Keratinocyte (primary cell): ENCODE data around the gene P3H1. TPM values are rescaled to one million over a fixed set of nuclear protein-coding genes. Genes with fewer than 3 reads are reported as not detected.

ENCODE experiments used
- DNase-seq: peaks from one replicate; pipeline ENCODE4 v3.0.0-alpha.2; 2011; ENCODE audit warnings: low read depth, missing footprints, low spot score
- FAIRE-seq: peaks from 2 replicates; lab custom pipeline; 2011; peaks lifted over from hg19 to GRCh38; lab: Jason Lieb, UNC
- H2AFZ ChIP-seq: 2 replicates; pipeline ENCODE4 v1.6.0; 2012; ENCODE audit warnings: low read length, control low read depth, inconsistent platforms; ENCODE audit not compliant: control insufficient read depth
- H3K27ac ChIP-seq: 2 replicates; pipeline ENCODE4 v1.5.1; 2011; ENCODE audit warnings: low read length; ENCODE audit not compliant: control insufficient read depth, insufficient read depth
- H3K27me3 ChIP-seq: 3 replicates; pipeline ENCODE4 v1.6.0; 2011; ENCODE audit warnings: low read length; ENCODE audit not compliant: control insufficient read depth, insufficient read depth; ENCODE audit errors: extremely low read depth
- H3K36me3 ChIP-seq, 2 experiments: 2 replicates in 1 of 2; 3 replicates in 1 of 2; pipeline ENCODE4 v1.5.1; 2011; ENCODE audit warnings: low read length in 2 of 2, mild to moderate bottlenecking in 1 of 2; ENCODE audit not compliant: control insufficient read depth in 2 of 2, insufficient read depth in 2 of 2; ENCODE audit errors: extremely low read depth in 1 of 2
- H3K4me1 ChIP-seq: 3 replicates; pipeline ENCODE4 v1.5.1; 2011; ENCODE audit warnings: low read length; ENCODE audit not compliant: control insufficient read depth, insufficient read depth; ENCODE audit errors: extremely low read depth
- H3K4me2 ChIP-seq: 3 replicates; pipeline ENCODE4 v1.6.0; 2011; ENCODE audit warnings: low read depth, low read length; ENCODE audit not compliant: control insufficient read depth, insufficient read depth; ENCODE audit errors: extremely low read depth
- H3K4me3 ChIP-seq, 3 experiments: fragments of 200-600 bp in 1 of 3; sonication (generic) in 1 of 3; 2 replicates in 2 of 3; 3 replicates in 1 of 3; pipeline ENCODE4 v1.5.1; 2011 to 2016; ENCODE audit warnings: low read length in 3 of 3, mild to moderate bottlenecking in 3 of 3, control low read depth in 2 of 3, inconsistent platforms in 1 of 3, low read depth in 1 of 3, mixed read lengths in 1 of 3, mixed run types in 1 of 3, moderate library complexity in 1 of 3; ENCODE audit not compliant: control insufficient read depth in 2 of 3, insufficient read depth in 2 of 3; ENCODE audit errors: extremely low read depth in 1 of 3
- H3K79me2 ChIP-seq: 2 replicates; pipeline ENCODE4 v1.6.0; 2012; ENCODE audit warnings: low read length; ENCODE audit not compliant: control insufficient read depth, insufficient read depth
- H3K9ac ChIP-seq: 3 replicates; pipeline ENCODE4 v1.6.0; 2011; ENCODE audit warnings: low read length; ENCODE audit not compliant: control insufficient read depth, insufficient read depth; ENCODE audit errors: extremely low read depth
- H3K9me1 ChIP-seq: 3 replicates; pipeline ENCODE4 v1.6.0; 2011; ENCODE audit warnings: low read length; ENCODE audit not compliant: control insufficient read depth, insufficient read depth; ENCODE audit errors: extremely low read depth
- H3K9me3 ChIP-seq: 2 replicates; pipeline ENCODE4 v1.5.1; 2012; ENCODE audit warnings: low read depth, low read length; ENCODE audit not compliant: control insufficient read depth
- H4K20me1 ChIP-seq: 3 replicates; pipeline ENCODE4 v1.6.0; 2011; ENCODE audit warnings: low read length; ENCODE audit not compliant: control insufficient read depth, insufficient read depth; ENCODE audit errors: extremely low read depth
- CTCF ChIP-seq, 3 experiments: IDR thresholded peaks in 1 of 3; conservative IDR thresholded peaks in 1 of 3; optimal IDR thresholded peaks in 1 of 3; 2 replicates in 2 of 3; 3 replicates in 1 of 3; pipeline versions ENCODE3 to v1.5.1; 2011; ENCODE audit warnings: low read length in 3 of 3, mild to moderate bottlenecking in 3 of 3, moderate library complexity in 2 of 3, control low read depth in 1 of 3, inconsistent platforms in 1 of 3; ENCODE audit not compliant: insufficient read depth in 2 of 3; ENCODE audit errors: extremely low read depth in 1 of 3
- EZH2 ChIP-seq: IDR thresholded peaks from one replicate; pipeline ENCODE4 v1.6.1; 2012; ENCODE audit warnings: inconsistent platforms, mild to moderate bottlenecking, low read length, moderate library complexity
- dilution Hi-C: fragments of 300-500 bp; cut with MboI; formaldehyde crosslinking; loops from one replicate; pipeline ENCODE4 v1.7.0; 2020; ENCODE audit warnings: low sequenced_read_pairs; ENCODE audit not compliant: extremely low pct_ligation_motif_present
- polyA plus RNA-seq, 5 experiments: library from polyadenylated mRNA; depleted of rRNA in 3 of 5; stranded (reverse) in 3 of 5; stranded (forward) in 1 of 5; unstranded in 1 of 5; fragments of >200 nt; gene quantifications; 1 replicate in 1 of 5; 2 replicates in 3 of 5; 3 replicates in 1 of 5; pipeline versions ENCODE4 v1.2.1 to v1.2.3, GENCODE V29; 2011 to 2012; ENCODE audit warnings: missing spikeins in 2 of 5, low read depth in 1 of 5, low replicate concordance in 1 of 5

Gene P3H1
- polyA plus RNA-seq, 1 donor (not counting 4 experiments of a cell fraction or from before 2014, with no cell fraction given): 24.4 TPM

GRCh38 chr1:42797979-42798378 lies 31.2 kb upstream of the P3H1 start:
- H3K27ac ChIP-seq: no peak overlapping the region
- dilution Hi-C loops: no loop called here
- H3K27me3 ChIP-seq: no peaks in the 10 kb centered on the region
- DNase-seq: no peak
- no peak overlapping the region for H2AFZ ChIP-seq
- H3K79me2 ChIP-seq: no peaks in the 10 kb centered on the region
- H3K36me3 ChIP-seq: no peaks in the 10 kb centered on the region
- no peak overlapping the region for H3K4me2 ChIP-seq
- no peaks in the 10 kb centered on the region for H4K20me1 ChIP-seq
- no peak for TF ChIP-seq EZH2
- TF ChIP-seq CTCF (optimal IDR thresholded peaks at IDR 0.05 in 1 of 3, IDR thresholded peaks at IDR 0.05 in 1 of 3, conservative IDR thresholded peaks at IDR 0.05 in 1 of 3; ENCODE audit: extremely low read depth in 1 of 3, insufficient read depth in 2 of 3, low read length in 3 of 3): no peak
- no peak overlapping the region for H3K4me3 ChIP-seq
- no peaks in the 10 kb centered on the region for H3K4me1 ChIP-seq
- no peaks in the 10 kb centered on the region for H3K9me1 ChIP-seq
- FAIRE-seq: no peak
- no peak overlapping the region for H3K9ac ChIP-seq
- no peaks in the 10 kb centered on the region for H3K9me3 ChIP-seq

GRCh38 chr1:42797414-42797813 lies 30.6 kb upstream of the P3H1 start:
- Histone ChIP-seq H3K9me3 (no peaks in the 10 kb centered on the region), H3K9ac (no peak overlapping the region), H3K79me2 (no peaks in the 10 kb centered on the region), H3K4me3 (no peak overlapping the region), H3K36me3 (no peaks in the 10 kb centered on the region), H2AFZ (no peak overlapping the region), H3K27me3 (no peaks in the 10 kb centered on the region), H4K20me1 (no peaks in the 10 kb centered on the region), H3K27ac (no peak overlapping the region), H3K9me1 (no peaks in the 10 kb centered on the region), H3K4me2 (no peak overlapping the region), H3K4me1 (no peaks in the 10 kb centered on the region)
- dilution Hi-C loops: no loop called here
- no peak for DNase-seq
- no peak for FAIRE-seq
- TF ChIP-seq EZH2 (no peak), CTCF (optimal IDR thresholded peaks at IDR 0.05 in 1 of 3, IDR thresholded peaks at IDR 0.05 in 1 of 3, conservative IDR thresholded peaks at IDR 0.05 in 1 of 3; ENCODE audit: extremely low read depth in 1 of 3, insufficient read depth in 2 of 3, low read length in 3 of 3) (no peak)
